GM19455 (cell line): ENCODE results near the gene HOMER3.
A peak's percentile ranks its signal among the peaks of the same experiment; 100 is the strongest.
"Not testable (repeated sequence)": the region's sequence is repeated elsewhere in the genome, so short reads cannot be mapped to it uniquely, and the experiment has no call there.

Experiments
- ATAC-seq: cut with Tn5 transposase; IDR thresholded peaks from one replicate; pipeline ENCODE4 v1.9.1; 2021; ENCODE audit not compliant: unreplicated experiment

HOMER3 gene

DNA sequence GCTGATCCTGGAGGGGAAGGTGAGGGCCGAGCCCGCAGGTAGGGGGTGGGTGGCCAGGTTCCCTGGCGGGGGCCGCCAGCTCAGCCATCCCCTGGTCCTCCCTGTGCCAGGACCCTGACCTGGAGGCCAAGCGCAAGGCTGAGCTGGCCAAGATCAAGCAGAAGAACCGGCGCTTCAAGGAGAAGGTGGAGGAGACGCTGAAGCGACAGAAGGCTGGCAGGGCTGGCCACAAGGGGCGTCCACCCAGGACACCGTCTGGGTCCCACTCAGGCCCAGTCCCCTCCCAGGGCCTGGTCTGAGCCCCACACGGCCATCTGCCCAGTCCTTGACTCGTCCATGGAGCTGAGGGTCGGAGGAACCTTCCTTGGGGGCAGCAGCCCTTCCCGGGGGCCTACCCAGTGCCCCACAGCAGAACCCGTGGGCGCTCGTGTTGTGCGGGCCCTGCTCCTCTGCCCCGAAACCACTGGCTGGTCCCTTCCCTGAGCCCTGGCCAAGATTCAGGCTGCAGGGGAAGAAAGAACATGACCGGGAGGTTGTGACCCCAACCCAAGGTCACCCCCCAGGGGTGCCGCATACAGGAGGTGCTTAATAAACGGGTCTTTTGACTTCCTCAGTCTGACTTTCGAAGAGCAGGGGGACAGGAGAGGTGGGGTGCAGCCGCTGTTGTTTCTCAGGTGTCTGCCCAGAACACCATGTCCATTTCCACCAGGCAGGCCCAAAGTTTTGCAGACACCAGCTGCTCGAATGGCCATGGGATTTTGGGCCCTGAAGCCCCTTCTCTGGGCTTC is 12.8 kb downstream of the HOMER3 start:
- no peak for ATAC-seq

DNA sequence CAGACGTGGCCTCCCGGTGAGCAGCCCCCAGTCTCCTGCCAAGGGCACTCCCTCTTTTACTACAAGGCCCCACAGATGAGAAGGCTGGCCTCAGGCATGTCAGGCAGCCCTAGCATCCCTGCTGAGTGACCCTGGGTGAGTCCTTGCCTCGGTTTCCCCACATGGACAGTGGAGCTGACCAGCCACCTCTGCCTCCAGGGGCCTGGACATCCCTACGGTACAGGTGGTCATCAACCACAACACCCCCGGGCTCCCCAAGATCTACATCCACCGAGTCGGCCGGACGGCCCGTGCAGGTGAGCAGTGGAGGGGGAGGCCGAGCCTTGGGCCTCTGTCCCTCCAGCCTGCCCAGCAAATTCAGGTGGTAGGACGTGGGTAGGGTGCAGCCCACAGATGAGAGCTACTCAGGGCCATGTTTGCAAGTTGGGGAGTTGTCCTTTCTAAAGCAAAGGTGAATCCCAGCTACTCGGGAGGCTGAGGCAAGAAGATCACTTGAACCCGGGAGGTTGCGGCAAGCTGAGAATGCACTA is 16.3 kb downstream of the HOMER3 start:
- no peak for ATAC-seq

DNA sequence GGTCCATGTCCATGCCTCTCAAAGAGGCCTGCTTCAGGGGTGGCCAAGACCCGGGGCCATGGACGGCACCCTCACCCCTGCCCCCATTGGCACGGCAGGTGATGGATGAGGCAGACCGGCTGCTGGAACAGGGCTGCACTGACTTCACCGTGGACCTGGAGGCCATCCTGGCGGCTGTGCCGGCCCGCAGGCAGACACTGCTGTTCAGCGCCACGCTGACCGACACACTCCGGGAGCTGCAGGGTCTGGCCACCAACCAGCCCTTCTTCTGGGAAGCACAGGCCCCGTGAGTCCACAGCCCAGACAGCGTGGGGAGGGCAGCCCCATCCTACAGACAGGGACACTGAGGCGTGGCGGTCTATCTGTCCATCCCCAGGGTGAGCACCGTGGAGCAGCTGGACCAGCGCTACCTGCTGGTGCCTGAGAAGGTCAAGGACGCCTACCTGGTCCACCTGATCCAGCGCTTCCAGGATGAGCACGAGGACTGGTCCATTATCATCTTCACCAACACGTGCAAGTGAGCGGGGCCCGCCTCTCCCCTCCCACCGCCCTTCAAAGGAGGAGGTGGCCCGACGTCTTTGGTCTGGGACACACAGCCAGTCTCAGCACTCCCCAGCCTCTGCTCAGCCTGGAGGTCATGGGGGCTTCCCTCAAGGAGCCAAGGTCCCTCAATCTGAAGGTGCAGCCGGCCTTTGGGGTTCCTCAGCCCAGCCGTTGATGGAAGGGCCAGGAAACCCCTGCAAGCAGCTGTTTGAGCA is 18.6 kb downstream of the HOMER3 start:
- ATAC-seq = no peak

DNA sequence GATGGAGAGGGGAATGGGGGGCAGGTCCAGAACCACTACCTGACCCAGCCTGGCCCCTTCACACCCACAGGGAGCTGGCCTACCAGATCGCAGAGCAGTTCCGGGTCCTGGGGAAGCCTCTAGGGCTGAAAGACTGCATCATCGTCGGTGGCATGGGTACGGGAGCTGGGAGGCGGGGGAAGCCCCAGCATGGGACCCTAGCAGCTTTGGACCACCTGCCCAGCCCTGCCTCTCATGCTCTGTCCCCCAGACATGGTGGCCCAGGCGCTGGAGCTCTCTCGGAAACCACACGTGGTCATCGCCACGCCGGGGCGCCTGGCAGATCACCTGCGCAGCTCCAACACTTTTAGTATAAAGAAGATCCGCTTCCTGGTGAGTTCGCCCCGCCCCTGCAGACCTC is 19.4 kb downstream of the HOMER3 start:
- ATAC-seq = no peak

DNA sequence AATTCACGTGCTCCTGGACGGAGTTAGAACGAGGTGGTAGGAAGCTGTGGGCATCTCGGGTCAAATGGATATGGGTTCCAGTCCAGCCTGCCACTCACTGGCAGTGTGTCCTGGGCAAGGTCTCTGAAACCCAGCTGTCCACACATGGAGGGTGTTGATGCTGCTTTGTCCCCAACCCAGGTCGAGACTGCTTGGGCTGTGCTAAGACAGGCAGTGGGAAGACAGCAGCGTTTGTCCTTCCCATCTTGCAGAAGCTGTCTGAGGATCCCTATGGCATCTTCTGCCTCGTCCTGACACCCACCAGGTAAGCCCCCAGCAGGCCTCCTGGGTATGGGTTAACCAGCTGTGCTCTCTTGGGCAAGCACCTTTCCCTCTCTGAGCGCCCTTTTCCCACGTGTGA is 20.6 kb downstream of the HOMER3 start:
- ATAC-seq = no peak

DNA sequence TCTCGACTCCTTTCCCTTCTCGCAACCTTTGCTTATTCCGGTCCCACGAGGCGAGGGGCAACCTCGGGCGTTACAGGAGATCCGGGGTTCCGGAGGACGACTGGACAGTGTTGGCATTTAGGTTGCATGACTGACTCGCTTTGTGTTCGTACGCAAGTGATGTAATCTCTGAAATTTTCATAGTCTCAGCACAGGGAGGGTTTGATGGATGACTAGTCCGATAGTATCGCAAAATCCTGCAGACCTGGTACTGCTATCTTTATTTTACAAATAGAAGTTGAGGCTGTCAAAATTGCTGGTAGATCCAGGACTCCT is 21.2 kb downstream of the HOMER3 start:
- no peak for ATAC-seq

DNA sequence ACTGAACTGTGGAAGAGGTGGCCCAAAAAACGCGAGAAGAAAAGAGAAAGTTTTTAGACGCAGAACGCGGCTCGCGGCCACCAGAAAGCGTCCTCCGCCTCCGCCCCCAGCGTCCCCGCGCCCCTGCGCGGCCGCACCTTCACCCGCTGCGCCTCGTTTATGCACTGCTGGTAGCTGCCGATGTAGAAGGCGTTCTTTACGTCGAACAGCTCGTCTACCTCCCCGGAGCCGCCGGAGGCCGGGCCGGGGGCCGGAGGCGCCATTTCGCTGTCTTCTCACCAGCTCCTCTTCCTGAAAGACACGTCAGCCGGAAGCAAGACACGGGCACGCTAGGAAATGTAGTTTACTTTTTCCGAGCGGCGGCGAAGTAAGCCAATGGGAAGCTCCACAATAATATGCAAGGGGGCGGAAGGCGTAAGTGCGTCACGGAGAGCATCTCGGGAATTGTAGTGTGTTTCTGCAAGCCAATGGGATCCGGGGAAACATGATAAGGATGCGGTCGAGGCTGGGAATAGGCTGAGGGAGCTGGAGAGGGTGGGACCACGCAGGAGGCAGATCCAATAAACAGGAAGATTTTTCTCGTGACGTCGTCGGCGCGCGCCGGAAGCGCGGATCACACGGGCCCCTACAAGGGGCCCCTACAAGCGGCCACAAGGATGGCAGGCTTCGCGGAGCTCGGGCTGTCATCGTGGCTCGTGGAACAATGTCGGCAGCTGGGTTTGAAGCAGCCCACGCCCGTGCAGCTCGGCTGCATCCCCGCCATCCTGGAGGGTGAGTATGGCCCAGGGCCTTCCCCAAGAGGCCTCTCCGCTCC is 21.7 kb downstream of the HOMER3 start, which contains the start of the genes COPE and DDX49:
Gene COPE (minus strand): TSS at position 302 of the 814 bp plus-strand sequence. CDS start 39 bp downstream, at position 263.
Gene DDX49 (plus strand): TSS at position 630 of the 814 bp plus-strand sequence. CDS start 27 bp downstream, at position 657.
- peak; percentile 87 for ATAC-seq

DNA sequence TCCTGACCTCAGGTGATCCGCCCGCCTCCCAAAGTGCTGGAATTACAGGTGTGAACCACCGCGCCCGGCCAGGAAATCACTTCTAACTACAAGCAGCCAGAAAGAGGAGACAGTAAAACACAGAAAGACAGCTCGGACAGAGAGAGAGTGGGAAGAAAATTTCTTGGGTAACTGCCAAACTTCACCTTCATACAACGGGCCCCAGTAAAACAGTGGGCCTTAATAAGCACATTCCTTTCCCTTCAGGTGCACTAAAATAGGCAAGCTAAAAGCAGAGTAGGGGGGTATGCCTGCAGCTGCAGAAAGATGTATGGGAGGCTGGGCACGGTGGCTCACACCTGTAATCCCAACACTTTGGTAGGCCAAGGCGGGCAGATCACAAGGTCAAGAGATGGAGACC is 23.4 kb downstream of the HOMER3 start:
- ATAC-seq = not testable (repeated sequence)

DNA sequence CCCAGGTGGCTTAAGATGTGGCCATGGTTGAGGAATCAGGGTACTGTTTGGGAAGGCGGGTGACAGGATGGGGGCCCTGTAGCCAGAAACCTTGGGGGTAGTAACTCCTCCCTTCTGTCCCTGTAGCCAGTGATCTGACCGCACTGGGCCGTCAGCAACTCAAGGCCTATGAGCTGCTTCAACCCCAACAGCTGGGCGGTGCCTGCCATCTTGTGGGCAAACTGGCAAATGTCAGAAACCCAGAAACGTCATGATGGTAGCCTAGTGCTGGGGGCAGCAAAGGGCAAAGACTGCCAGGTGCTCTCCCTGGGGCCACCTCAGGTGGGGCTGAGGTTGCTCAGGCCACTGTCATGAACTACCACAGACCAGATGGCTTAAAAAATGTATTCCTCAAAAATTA is 25.4 kb downstream of the HOMER3 start:
- ATAC-seq = no peak

DNA sequence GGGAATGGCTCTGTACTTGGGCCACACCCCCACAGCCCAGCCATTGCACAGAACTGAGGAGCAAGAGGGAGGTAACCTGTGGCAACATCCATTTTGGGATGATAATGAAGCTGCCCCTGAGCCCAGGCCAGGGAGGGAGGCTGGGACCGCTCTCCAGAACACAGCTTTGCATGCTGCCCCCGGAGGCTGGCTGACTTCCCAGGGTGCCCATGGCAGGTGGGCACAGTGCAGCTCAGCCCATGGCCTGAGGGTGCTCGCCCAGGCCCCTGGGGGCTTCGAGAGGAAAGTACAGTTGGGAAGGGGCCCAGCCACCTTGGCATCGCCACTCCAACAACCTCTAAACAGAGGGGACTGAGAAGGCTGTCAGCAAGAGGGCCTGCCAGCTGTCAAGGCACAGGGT is 27.6 kb downstream of the HOMER3 start:
- no peak for ATAC-seq

DNA sequence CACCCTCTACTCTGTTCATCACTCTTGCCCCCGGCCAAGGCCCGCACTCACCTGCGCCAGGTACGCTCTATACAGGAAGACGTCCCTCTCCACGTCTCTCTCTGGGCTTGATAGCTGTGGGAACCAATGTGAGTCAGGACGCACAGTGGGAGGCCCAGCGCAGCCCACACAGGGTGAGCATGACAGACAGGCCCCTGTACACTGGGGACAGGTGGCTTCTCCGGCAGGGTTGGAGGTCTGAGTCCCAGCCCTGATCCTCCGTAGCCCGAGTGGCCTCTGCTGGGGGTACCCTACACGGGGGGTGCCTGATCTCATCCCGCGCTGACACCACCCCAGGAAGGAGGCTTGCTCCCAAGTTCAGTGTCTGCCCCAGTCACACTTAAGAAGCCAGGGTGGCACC is 28.1 kb downstream of the HOMER3 start:
- ATAC-seq = no peak

DNA sequence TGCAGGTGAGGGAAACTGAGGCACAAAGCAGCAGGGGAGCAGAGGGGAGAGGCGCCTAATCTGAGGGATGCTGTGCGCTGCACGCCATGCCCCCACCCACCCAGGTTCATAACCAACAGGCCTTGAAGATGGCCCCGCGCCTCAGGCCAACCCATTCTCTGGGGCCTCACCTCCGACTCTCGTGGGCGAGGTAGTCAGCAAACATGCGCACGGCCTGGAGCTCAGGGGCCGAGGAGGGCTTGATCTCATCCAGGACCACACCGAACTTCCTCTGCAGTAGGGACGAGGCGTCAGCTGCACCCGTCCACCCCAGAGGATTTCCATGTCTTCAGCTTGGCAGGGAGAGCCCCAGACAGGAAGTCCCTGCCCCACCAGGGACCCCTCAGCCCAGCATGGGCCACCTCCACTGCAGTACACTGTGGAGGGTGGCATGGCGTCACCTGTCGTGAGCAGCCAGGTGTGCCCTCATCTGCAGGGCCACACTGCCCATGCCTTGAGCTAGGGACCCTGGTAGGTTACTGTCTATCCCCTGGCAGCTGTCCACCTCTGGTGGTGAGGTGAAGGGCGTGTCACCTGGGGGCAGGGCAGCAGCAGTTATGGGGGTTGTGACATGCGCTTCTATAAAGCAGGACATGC is 30.1 kb downstream of the HOMER3 start:
- no peak for ATAC-seq

DNA sequence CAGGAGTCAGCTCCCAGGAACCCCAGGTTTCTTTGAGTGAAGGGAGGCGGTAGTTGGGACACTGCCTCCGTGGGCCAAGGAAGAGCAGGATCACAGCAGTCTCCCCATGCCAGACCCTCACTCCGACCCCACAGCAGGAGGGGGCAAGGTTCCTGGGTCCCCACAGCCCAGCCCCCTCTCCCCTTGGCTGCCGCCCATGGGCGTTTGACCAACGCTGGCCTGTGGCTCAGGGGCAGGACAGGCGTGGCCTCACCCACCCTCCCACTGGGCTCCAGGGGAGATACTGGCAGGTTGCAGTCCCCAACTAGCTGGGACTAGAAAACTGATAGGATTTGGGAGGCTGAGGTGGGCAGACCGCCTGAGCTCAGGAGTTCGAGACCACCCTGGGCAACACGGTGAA is 31.0 kb downstream of the HOMER3 start:
- no peak for ATAC-seq

DNA sequence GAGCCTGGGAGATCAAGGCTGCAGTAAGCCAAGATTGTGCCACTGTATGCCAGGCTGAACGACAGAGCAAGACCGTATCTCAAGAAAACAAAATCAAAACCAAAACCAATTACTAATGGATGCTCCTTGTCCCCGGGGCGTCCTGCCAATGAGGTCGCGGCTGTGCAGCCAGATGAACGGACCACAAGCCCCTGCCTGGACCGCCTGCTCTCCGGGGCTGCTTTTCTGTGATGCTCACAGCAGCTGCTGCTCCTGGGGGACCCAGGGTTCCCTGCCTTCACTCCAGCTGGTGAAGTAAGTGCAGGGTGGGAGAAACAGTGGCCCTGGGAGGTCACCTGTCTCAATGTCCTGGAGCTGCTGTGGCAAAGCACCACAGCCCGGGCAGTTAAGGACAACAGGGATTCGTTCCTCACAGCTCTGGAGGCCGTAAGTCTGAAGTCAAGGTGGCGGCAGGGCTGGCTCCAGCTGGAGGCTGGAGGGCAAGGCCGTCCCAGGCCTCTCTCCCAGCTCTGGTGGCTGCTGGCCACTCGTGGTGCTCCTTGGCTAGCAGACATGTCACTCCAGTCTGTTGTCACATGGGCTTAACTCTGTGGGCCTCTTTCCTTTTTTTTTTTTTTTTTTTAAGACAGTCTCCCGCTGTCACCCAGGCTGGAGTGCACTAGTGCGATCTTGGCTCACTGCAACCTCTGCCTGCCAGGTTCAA is 31.9 kb downstream of the HOMER3 start:
- ATAC-seq = no peak

DNA sequence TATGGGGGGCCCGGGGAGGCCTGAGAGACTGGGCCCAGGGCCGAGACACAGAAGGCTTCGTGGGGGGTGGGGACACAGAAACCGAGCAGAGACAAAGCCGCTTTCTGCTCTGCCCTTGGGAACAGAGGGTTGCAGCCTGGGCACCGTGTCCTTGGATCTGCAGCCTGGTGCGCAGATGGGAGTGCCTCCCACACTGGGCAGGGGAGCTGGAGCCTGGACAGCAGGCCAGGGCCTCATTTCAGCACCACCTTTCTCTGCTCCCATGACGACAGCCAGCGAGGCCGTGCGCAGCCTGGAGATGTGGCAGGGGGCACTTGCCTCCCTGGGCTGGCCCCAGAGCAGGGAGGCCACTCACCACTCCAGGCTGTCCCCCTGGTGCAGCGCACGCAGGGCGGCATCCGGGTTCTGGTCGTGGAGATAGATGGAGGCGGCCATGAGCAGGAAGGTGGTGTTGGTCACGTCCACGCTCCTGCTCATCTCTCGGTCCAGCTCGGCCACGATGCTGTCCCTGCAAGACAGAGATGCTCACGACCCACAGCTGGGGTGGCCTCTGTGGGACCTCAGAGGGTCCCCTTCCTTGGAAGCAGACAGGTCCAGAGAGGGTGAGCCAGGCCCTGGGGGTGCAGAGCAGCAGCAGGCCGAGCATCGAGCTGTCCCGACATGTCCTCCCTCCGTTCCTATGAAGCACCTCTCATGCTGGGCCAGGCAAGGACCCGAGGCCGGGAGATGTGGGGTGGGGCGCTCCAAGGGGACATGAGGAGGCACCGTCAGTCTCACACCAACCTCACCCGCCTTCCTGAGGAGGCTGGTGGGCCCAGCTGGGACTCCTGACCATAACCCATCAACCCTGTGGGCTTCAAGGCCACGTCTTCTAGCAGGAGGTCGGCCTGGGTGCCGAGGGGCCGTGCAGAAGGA is 34.2 kb downstream of the HOMER3 start:
- ATAC-seq = no peak

DNA sequence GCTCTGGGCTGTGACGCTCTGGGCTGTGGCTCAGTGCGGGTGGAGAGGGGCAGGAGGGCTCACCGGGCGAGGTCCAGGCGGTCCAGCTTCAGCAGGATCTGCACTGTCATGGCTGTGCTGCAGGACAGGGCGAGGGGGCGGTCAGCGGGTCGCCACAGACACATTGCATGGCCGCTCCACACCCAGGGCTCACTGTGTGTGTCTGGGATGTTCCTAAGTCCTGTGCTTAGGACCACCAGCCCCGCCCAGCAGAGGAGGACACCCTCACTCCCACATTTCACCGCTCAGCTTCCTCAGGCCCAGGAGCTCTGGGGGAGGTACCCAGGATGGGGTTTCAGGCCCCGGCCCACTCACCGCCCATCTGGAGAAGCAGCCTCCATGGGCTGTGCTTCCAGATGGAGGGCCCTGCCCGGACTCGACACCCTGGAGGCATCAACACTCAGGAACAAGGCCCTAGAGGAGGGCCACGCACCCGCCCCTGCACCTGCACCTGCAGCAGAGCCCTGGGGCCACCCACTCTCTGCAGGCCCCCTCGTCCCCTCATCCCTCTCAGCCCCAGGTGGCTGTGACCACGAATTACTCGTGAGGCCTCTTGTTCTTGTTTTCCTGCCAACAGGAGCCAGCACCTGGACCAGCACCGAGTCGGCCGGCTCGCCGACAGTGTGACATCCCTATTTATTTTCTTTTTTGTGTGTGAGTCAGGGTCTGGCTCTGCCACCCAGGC is 35.3 kb downstream of the HOMER3 start:
- no peak for ATAC-seq

DNA sequence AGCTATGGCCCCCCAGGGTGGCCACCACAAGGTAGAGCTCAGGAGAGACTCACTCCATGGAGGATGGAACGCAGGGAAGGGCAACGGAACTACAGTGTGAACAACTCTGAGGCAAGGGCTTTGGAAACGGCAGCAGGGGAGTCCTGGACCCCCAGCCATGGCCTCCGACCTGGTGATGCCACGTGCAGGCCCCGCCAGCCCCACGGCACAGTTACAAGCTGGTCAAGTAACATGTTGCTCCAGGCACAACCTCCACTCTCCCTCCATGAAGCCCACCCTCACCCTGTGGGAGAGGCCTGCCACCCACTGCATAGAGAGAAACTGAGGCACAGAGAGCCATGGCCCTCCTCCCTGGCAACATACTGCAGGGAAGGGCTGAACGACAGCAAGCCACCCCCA is 36.0 kb downstream of the HOMER3 start:
- ATAC-seq = no peak

DNA sequence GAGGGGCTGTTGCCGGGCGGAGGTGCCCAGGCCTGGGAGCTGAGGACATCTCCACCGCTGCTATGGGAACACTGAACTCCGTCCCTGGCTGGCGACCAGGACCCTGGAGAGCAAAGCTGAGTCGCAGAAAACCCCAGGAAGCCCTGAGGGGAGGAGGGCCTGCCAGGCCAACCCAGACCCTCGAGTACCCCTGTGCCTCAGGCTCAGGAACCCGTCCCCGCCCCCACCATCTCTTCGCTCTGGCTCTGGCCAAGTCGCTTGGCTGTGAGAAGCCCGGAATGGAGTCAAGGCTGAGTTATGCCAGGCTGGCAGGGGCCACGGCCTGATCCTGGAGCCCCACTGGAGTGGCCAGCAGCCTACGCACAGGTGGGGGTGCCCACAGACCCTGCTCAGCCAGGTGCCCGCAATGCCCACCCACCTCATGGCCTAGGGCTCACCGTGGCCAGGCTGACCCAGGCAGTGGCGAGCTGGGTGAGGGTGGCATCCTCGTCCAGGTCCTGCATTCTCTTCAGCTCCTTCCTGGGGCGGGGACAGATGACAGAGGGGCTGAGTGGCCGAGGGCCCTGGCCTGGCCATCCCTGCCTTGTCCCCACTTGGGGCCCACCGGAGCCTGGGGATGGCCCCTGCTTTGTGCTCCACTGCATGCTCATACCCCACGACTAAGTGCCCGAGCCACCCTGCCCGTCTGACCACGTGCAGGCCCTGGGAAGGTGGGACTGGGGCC is 36.5 kb downstream of the HOMER3 start:
- no peak for ATAC-seq
